Activated CD8-positive, alpha-beta T cell treated with anti-CD3 and anti-CD28 coated beads for 36 hours (primary cell): ENCODE data around the gene CCDC86. TPM values are rescaled to one million over a fixed set of nuclear protein-coding genes. Genes with fewer than 3 reads are reported as not detected.
A peak's percentile ranks its signal among the peaks of the same experiment; 100 is the strongest.

ENCODE experiments used
- ATAC-seq: fragments of 200-7000 bp; cut with Tn5 transposase; one replicate; pipeline ENCODE4 v1.10.0; 2021; ENCODE audit warnings: mild to moderate bottlenecking, moderate library complexity
- CTCF ChIA-PET: fragments of 350-600 bp; sonication (Branson Sonifier 250); formaldehyde crosslinking; loops from one replicate; lab custom pipeline; 2021; ENCODE audit warnings: antibody characterized with exemption; lab: Charles Lee
- POLR2A ChIA-PET: fragments of 350-600 bp; sonication (Branson Sonifier 250); formaldehyde crosslinking; loops from one replicate; lab custom pipeline; 2021; ENCODE audit warnings: antibody characterized with exemption; lab: Charles Lee
- DNase-seq: peaks from one replicate; pipeline ENCODE4 v3.0.0-alpha.2; 2020
- H3K27ac Mint-ChIP-seq: one replicate; pipeline ENCODE4 v1.8.0; 2021; ENCODE audit warnings: mild to moderate bottlenecking, mixed read lengths
- H3K27me3 Mint-ChIP-seq: one replicate; pipeline ENCODE4 v1.8.0; 2021; ENCODE audit warnings: mixed read lengths
- H3K36me3 Mint-ChIP-seq: one replicate; pipeline ENCODE4 v1.8.0; 2021; ENCODE audit warnings: low read depth, mixed read lengths
- H3K4me1 Mint-ChIP-seq: one replicate; pipeline ENCODE4 v1.8.0; 2021; ENCODE audit warnings: low read depth, mixed read lengths
- H3K4me3 Mint-ChIP-seq: one replicate; pipeline ENCODE4 v1.8.0; 2021; ENCODE audit warnings: mild to moderate bottlenecking, moderate library complexity, mixed read lengths
- H3K9me3 Mint-ChIP-seq: one replicate; pipeline ENCODE4 v1.8.0; 2021; ENCODE audit warnings: mixed read lengths
- CTCF ChIP-seq: fragments of 200-600 bp; IDR thresholded peaks from one replicate; pipeline ENCODE4 v1.8.0; 2022; ENCODE audit warnings: antibody characterized with exemption, mild to moderate bottlenecking
- intact Hi-C: fragments of 100-400 bp; cut with micrococcal nuclease; formaldehyde crosslinking; loops from one replicate; pipeline ENCODE4 v1.10.0; 2022
- total RNA-seq, 2 experiments: library from RNA; stranded (reverse); gene quantifications; one replicate each; pipeline ENCODE4 v1.2.3, GENCODE V29; 2021

Gene CCDC86
- total RNA-seq, 2 experiments from 2014 or later = 48.1 to 51.4 TPM

GRCh38 chr11:60830478-60831142, 11.3 kb upstream of the CCDC86 start:
- peaks cover 1% of the 10 kb centered on the region for H3K27me3 Mint-ChIP-seq
- intact Hi-C loops = loop anchor here (1.0 to 2.0 kb wide), 2 partner anchors 57 to 356 kb away; no protein-coding TSS in a partner anchor
- no peak for TF ChIP-seq CTCF
- H3K27ac Mint-ChIP-seq = no peak overlapping the region
- POLR2A ChIA-PET = interaction anchor here (0.7 to 1.8 kb wide), 4 partner anchors 10 to 74 kb away, joined by 3 to 4 read pairs (median 3); no protein-coding TSS in a partner anchor
- ATAC-seq = peak; percentile 28
- H3K9me3 Mint-ChIP-seq = no peaks in the 10 kb centered on the region
- H3K4me3 Mint-ChIP-seq = no peak overlapping the region
- no peaks in the 10 kb centered on the region for H3K36me3 Mint-ChIP-seq
- peaks cover 2% of the 10 kb centered on the region for H3K4me1 Mint-ChIP-seq
- no peak for DNase-seq
- CTCF ChIA-PET = interaction anchor here (0.8 to 5.2 kb wide), 45 partner anchors 10 to 565 kb away, joined by 3 to 153 read pairs (median 5); partner anchors contain the start of genes CCDC86, PRPF19, PTGDR2 and TMEM109

- TF ChIP-seq CTCF = peak; percentile 91
- no peaks in the 10 kb centered on the region for H3K9me3 Mint-ChIP-seq
- peak; percentile 90 for DNase-seq
- H3K4me3 Mint-ChIP-seq = no peak overlapping the region
- peak; percentile 95 for ATAC-seq
- ChIA-PET CTCF (interaction anchor here (0.6 to 5.2 kb wide), 48 partner anchors 10 to 599 kb away, joined by 3 to 153 read pairs (median 5); partner anchors contain the start of genes CCDC86, PRPF19, PTGDR2 and TMEM109), POLR2A (interaction anchor here (0.7 to 1.8 kb wide), 4 partner anchors 11 to 73 kb away, joined by 3 to 4 read pairs (median 3); no protein-coding TSS in a partner anchor)
- peaks cover 1% of the 10 kb centered on the region for H3K27me3 Mint-ChIP-seq
- no peaks in the 10 kb centered on the region for H3K36me3 Mint-ChIP-seq
- no peak overlapping the region for H3K27ac Mint-ChIP-seq
- intact Hi-C loops = loop anchor here (1.0 to 2.0 kb wide), 2 partner anchors 56 to 356 kb away; no protein-coding TSS in a partner anchor
- H3K4me1 Mint-ChIP-seq = peaks cover 2% of the 10 kb centered on the region
Observed at GRCh38 chr11:60831143-60831500, 10.8 kb upstream of the CCDC86 start.

- CTCF ChIA-PET = interaction anchor here (0.6 to 5.2 kb wide), 49 partner anchors 10 to 599 kb away, joined by 3 to 153 read pairs (median 5); partner anchors contain the start of genes CCDC86, PRPF19, PTGDR2 and TMEM109
- no peak for TF ChIP-seq CTCF
- H3K27me3 Mint-ChIP-seq = peaks cover 1% of the 10 kb centered on the region
- ATAC-seq (no peak), DNase-seq (no peak)
- H3K9me3 Mint-ChIP-seq = no peaks in the 10 kb centered on the region
- POLR2A ChIA-PET = interaction anchor here (0.7 to 1.8 kb wide), 5 partner anchors 11 to 73 kb away, joined by 3 to 4 read pairs (median 3); no protein-coding TSS in a partner anchor
- no peak overlapping the region for H3K4me3 Mint-ChIP-seq
- intact Hi-C loops = loop anchor here (1.0 to 2.0 kb wide), 2 partner anchors 56 to 355 kb away; no protein-coding TSS in a partner anchor
- no peak overlapping the region for H3K27ac Mint-ChIP-seq
- no peaks in the 10 kb centered on the region for H3K36me3 Mint-ChIP-seq
- H3K4me1 Mint-ChIP-seq = peaks cover 2% of the 10 kb centered on the region
Observed at GRCh38 chr11:60831501-60832079, 10.3 kb upstream of the CCDC86 start.

- no peaks in the 10 kb centered on the region for H3K9me3 Mint-ChIP-seq
- peaks cover 1% of the 10 kb centered on the region for H3K27me3 Mint-ChIP-seq
- no peak for DNase-seq
- H3K27ac Mint-ChIP-seq = no peak overlapping the region
- H3K4me3 Mint-ChIP-seq = no peak overlapping the region
- intact Hi-C loops = no loop called here
- ATAC-seq = no peak
- no peak for TF ChIP-seq CTCF
- POLR2A ChIA-PET = interaction anchor here (0.8 kb wide), 1 partner anchor 77 kb away, joined by 3 read pairs; no protein-coding TSS in a partner anchor
- CTCF ChIA-PET = interaction anchor here (1.1 kb wide), 1 partner anchor 52 kb away, joined by 3 read pairs; no protein-coding TSS in a partner anchor
- H3K36me3 Mint-ChIP-seq = no peaks in the 10 kb centered on the region
- peaks cover 5% of the 10 kb centered on the region for H3K4me1 Mint-ChIP-seq
Observed at GRCh38 chr11:60834742-60835533, 7.0 kb upstream of the CCDC86 start.
